ENCODE measurements around the gene NCKAP5. TPM values are rescaled to one million over a fixed set of nuclear protein-coding genes. Genes with fewer than 3 reads are reported as not detected.

The NCKAP5 gene
- polyA plus RNA-seq, 2 of the 4 experiments (the other 2 are of a cell fraction) = 3.0 to 4.1 TPM

GRCh38 chr2:133120310-133120709, 448.0 kb downstream of the NCKAP5 start:
- TF ChIP-seq JUNB (IDR thresholded peaks at IDR 0.05) = no peak
- no peak for TF ChIP-seq FOXS1 (CRISPR knock-in tag; IDR thresholded peaks at IDR 0.05)
- no peak for DNase-seq (ENCODE audit: low read depth in 1 of 2, low spot score in 1 of 2)
- 26% methylated on average over 1 of the region's 1 CpG for WGBS (ENCODE audit: missing lambda C conversion rate)
- Histone ChIP-seq H3K4me1 (no peaks in the 10 kb centered on the region), H3K9me3 (no peaks in the 10 kb centered on the region), H3K27ac (no peak overlapping the region), H3K4me2 (no peak overlapping the region), H3K4me3 (no peak overlapping the region)
- CTCF ChIA-PET = no interaction called here
- POLR2A ChIA-PET = no interaction called here
- no peak for FAIRE-seq
- ATAC-seq = no peak

- H3K9me3 ChIP-seq = no peaks in the 10 kb centered on the region
- DNase-seq (ENCODE audit: low read depth in 1 of 2, low spot score in 1 of 2) (no peak), FAIRE-seq (no peak), ATAC-seq (no peak)
- ChIA-PET POLR2A (no interaction called here), CTCF (no interaction called here)
- no peak overlapping the region for H3K4me3 ChIP-seq
- no peak for TF ChIP-seq ZFP36 (IDR thresholded peaks at IDR 0.05; ENCODE audit: borderline replicate concordance, partially characterized antibody)
- TF ChIP-seq HOXB13 (CRISPR knock-in tag; IDR thresholded peaks at IDR 0.05; ENCODE audit: low read depth) = no peak
- no peak for TF ChIP-seq POLR2AphosphoS2 (conservative IDR thresholded peaks at IDR 0.05; ENCODE audit: low read length)
- no peak for TF ChIP-seq BCL3 (IDR thresholded peaks at IDR 0.05)
- TF ChIP-seq HES2 (IDR thresholded peaks at IDR 0.05) = no peak
- TF ChIP-seq JUN (IDR thresholded peaks at IDR 0.05) = no peak
- TF ChIP-seq KDM1A (IDR thresholded peaks at IDR 0.05; ENCODE audit: low read depth) = no peak
- TF ChIP-seq TFCP2L1 (CRISPR knock-in tag; IDR thresholded peaks at IDR 0.05) = no peak
- TF ChIP-seq EHF (CRISPR knock-in tag; IDR thresholded peaks at IDR 0.05) = no peak
- no peak overlapping the region for H3K27ac ChIP-seq
- WGBS (ENCODE audit: missing lambda C conversion rate) = 60% methylated on average over 4 of the region's 4 CpGs
- peaks cover 9% of the 10 kb centered on the region; the same call in 1 of the 3 replicates for H3K4me1 ChIP-seq
- peak overlapping the region; percentile 41; the same call in 2 of the 3 replicates for H3K4me2 ChIP-seq
Observed at GRCh38 chr2:133110201-133110600, 458.1 kb downstream of the NCKAP5 start.

- Histone ChIP-seq H3K4me1 (peaks cover 9% of the 10 kb centered on the region; the same call in 1 of the 3 replicates), H3K9me3 (no peaks in the 10 kb centered on the region), H3K27ac (no peak overlapping the region), H3K4me2 (peak overlapping the region; percentile 41; the same call in 2 of the 3 replicates), H3K4me3 (no peak overlapping the region)
- ATAC-seq = 0 out of 6 replicates have a peak, but pooled peaks have one; percentile 40 to 59
- 72% methylated on average over 4 of the region's 4 CpGs for WGBS (ENCODE audit: missing lambda C conversion rate)
- POLR2A ChIA-PET = no interaction called here
- peak in 1 of 2 experiments; percentile 6 for DNase-seq (ENCODE audit: low read depth in 1 of 2, low spot score in 1 of 2)
- FAIRE-seq = no peak
- TF ChIP-seq HOXB13 (CRISPR knock-in tag; IDR thresholded peaks at IDR 0.05; ENCODE audit: low read depth) (no peak), JUNB (IDR thresholded peaks at IDR 0.05) (0 out of 2 replicates have a peak, but pooled peaks have one; percentile 15)
- CTCF ChIA-PET = no interaction called here
Observed at GRCh38 chr2:133109772-133110171, 458.5 kb downstream of the NCKAP5 start.

- TF ChIP-seq REST (IDR thresholded peaks at IDR 0.05) (0 out of 2 replicates have a peak, but pooled peaks have one; percentile 17), HEYL (CRISPR knock-in tag; IDR thresholded peaks at IDR 0.05) (no peak)
- ChIA-PET CTCF (no interaction called here), POLR2A (no interaction called here)
- DNase-seq (ENCODE audit: low read depth in 1 of 2, low spot score in 1 of 2) = no peak
- H3K27ac ChIP-seq = no peak overlapping the region
- peaks cover 9% of the 10 kb centered on the region; the same call in 1 of the 3 replicates for H3K4me1 ChIP-seq
- no peak for ATAC-seq
- no peak overlapping the region for H3K4me3 ChIP-seq
- WGBS (ENCODE audit: missing lambda C conversion rate) = 54% methylated on average over 9 of the region's 9 CpGs
- H3K4me2 ChIP-seq = no peak overlapping the region
- H3K9me3 ChIP-seq = no peaks in the 10 kb centered on the region
- no peak for FAIRE-seq
Observed at GRCh38 chr2:133107058-133107815, 461.0 kb downstream of the NCKAP5 start.

Measured in A549 (cell line).